Measurements from ENCODE around the gene LMO2. TPM values are rescaled to one million over a fixed set of nuclear protein-coding genes. Genes with fewer than 3 reads are reported as not detected.

The LMO2 gene
- total and polyA plus RNA-seq, 4 donors, result 25.5 to 72.4 (median 51.3) TPM

Other genes starting within 250 kb of the LMO2 start
- gene C11orf91, start 191.2 kb downstream of the LMO2 start, total RNA-seq, result under 1 TPM in 1 of 2 donors, not detected in 1; 0.97 TPM
- gene C11orf91, start 191.2 kb downstream of the LMO2 start, polyA plus RNA-seq, result not detected
- 100 to 1,000 TPM; 665 to 881 TPM for gene CD59, start 155.7 kb downstream of the LMO2 start, total RNA-seq
- 100 to 1,000 TPM; 213 to 543 TPM for gene CD59, start 155.7 kb downstream of the LMO2 start, polyA plus RNA-seq
- gene FBXO3, start 117.6 kb downstream of the LMO2 start, total RNA-seq, result 10 to 100 TPM; 33.7 to 35.8 TPM
- gene FBXO3, start 117.6 kb downstream of the LMO2 start, polyA plus RNA-seq, result 10 to 100 TPM; 17.8 to 28.2 TPM
- gene CAPRIN1, start 159.7 kb upstream of the LMO2 start, total RNA-seq, result 100 to 1,000 TPM; 123 to 147 TPM
- 10 to 100 TPM; 58.0 to 59.0 TPM for gene CAPRIN1, start 159.7 kb upstream of the LMO2 start, polyA plus RNA-seq
- 10 to 100 TPM; 33.6 to 42.4 TPM for gene NAT10, start 213.6 kb upstream of the LMO2 start, total RNA-seq
- gene NAT10, start 213.6 kb upstream of the LMO2 start, polyA plus RNA-seq, result 10 to 100 TPM in 1 of 2 donors, 1 to 10 TPM in 1; 8.9 to 25.1 TPM